Measurements from ENCODE around the gene APC2.

DNA sequence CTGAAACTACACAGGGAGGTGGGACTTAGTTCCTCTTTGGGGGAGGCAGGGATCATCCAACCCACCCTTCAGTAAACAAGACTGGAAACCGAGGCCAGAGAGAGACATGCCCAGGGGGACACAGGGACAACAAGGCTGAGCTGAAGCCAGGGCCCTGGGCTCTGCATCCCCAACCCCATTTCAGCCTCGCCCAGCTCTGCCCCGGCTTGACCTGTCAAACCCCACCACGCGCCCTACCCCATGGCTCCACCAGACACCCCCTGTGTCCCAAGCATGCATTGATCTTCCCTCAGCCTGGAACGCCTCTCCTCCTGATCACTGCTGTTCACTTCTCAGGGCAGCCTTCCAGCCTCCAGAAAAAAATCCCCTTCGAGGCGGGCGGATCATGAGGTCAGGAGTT lies 2.0 kb upstream of the APC2 start:
- TF ChIP-seq, protein P1, sequence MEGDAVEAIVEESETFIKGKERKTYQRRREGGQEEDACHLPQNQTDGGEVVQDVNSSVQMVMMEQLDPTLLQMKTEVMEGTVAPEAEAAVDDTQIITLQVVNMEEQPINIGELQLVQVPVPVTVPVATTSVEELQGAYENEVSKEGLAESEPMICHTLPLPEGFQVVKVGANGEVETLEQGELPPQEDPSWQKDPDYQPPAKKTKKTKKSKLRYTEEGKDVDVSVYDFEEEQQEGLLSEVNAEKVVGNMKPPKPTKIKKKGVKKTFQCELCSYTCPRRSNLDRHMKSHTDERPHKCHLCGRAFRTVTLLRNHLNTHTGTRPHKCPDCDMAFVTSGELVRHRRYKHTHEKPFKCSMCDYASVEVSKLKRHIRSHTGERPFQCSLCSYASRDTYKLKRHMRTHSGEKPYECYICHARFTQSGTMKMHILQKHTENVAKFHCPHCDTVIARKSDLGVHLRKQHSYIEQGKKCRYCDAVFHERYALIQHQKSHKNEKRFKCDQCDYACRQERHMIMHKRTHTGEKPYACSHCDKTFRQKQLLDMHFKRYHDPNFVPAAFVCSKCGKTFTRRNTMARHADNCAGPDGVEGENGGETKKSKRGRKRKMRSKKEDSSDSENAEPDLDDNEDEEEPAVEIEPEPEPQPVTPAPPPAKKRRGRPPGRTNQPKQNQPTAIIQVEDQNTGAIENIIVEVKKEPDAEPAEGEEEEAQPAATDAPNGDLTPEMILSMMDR (IDR thresholded peaks at IDR 0.05; ENCODE audit: poor library complexity, severe bottlenecking): no peak
- TF ChIP-seq, protein P2, sequence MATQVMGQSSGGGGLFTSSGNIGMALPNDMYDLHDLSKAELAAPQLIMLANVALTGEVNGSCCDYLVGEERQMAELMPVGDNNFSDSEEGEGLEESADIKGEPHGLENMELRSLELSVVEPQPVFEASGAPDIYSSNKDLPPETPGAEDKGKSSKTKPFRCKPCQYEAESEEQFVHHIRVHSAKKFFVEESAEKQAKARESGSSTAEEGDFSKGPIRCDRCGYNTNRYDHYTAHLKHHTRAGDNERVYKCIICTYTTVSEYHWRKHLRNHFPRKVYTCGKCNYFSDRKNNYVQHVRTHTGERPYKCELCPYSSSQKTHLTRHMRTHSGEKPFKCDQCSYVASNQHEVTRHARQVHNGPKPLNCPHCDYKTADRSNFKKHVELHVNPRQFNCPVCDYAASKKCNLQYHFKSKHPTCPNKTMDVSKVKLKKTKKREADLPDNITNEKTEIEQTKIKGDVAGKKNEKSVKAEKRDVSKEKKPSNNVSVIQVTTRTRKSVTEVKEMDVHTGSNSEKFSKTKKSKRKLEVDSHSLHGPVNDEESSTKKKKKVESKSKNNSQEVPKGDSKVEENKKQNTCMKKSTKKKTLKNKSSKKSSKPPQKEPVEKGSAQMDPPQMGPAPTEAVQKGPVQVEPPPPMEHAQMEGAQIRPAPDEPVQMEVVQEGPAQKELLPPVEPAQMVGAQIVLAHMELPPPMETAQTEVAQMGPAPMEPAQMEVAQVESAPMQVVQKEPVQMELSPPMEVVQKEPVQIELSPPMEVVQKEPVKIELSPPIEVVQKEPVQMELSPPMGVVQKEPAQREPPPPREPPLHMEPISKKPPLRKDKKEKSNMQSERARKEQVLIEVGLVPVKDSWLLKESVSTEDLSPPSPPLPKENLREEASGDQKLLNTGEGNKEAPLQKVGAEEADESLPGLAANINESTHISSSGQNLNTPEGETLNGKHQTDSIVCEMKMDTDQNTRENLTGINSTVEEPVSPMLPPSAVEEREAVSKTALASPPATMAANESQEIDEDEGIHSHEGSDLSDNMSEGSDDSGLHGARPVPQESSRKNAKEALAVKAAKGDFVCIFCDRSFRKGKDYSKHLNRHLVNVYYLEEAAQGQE (IDR thresholded peaks at IDR 0.05; ENCODE audit: borderline replicate concordance): no peak
- TF ChIP-seq EP300 (conservative IDR thresholded peaks at IDR 0.05; ENCODE audit: poor library complexity, severe bottlenecking): no peak
- TF ChIP-seq POLR2AphosphoS5 (IDR thresholded peaks at IDR 0.05): no peak

All from neural cell (in vitro differentiated cells).